PC-3 (cell line): ENCODE results near the gene ATXN7L3B.
"Not testable (repeated sequence)": the region's sequence is repeated elsewhere in the genome, so short reads cannot be mapped to it uniquely, and the experiment has no call there.

Experiments
- CTCF ChIP-seq: fragments of 300-600 bp; sonication (generic); conservative IDR thresholded peaks from 2 replicates; pipeline ENCODE4 v1.5.1; 2017; ENCODE audit warnings: antibody characterized with exemption, low read depth, mild to moderate bottlenecking, low read length
- EZH2 ChIP-seq: fragments of 300-600 bp; sonication (generic); IDR thresholded peaks from one replicate; pipeline ENCODE4 v1.6.1; 2017; ENCODE audit warnings: antibody characterized with exemption, mild to moderate bottlenecking, low read length; ENCODE audit not compliant: unreplicated experiment

DNA sequence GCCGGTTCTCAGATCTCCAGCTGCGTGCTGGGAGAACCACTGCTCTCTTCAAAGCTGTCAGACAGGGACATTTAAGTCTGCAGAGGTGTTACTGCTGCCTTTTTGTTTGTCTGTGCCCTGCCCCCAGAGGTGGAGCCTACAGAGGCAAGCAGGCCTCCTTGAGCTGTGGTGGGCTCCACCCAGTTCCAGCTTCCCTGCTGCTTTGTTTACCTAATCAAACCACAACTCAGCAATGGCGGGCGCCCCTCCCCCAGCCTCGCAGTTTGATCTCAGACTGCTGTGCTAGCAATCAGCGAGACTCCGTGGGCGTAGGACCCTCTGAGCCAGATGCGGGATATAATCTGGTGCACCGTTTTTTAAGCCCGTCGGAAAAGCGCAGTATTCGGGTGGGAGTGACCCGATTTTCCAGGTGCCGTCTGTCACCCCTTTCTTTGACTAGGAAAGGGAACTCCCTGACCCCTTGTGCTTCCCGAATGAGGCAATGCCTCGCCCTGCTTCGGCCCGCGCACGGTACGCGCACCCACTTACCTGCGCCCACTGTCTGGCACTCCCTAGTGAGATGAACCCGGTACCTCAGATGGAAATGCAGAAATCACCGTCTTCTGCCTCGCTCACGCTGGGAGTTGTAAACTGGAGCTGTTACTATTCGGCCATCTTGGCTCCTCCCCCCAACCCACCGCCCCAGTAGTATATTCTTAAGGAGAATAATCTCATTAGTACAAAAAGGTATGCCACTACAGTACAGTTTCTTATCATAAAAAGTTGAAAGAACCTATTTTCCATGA, 28.6 kb upstream of the ATXN7L3B start:
- TF ChIP-seq CTCF, EZH2: not testable (repeated sequence)
